Neuronal stem cell (in vitro differentiated cells): ENCODE data around the gene C5orf58.

Source experiments
- DNase-seq: peaks from one replicate; pipeline ENCODE4 v3.0.0-alpha.2; 2013; ENCODE audit warnings: low spot score
- H2AFZ ChIP-seq: one replicate; pipeline ENCODE4 v1.6.1; 2013; ENCODE audit warnings: mild to moderate bottlenecking, low read length, inconsistent platforms
- H2AK5ac ChIP-seq: 2 replicates; pipeline ENCODE4 v1.6.1; 2013; ENCODE audit warnings: low read depth, mild to moderate bottlenecking, inconsistent platforms, low read length, moderate library complexity, mixed read lengths
- H2BK120ac ChIP-seq: 2 replicates; pipeline ENCODE4 v1.6.1; 2013; ENCODE audit warnings: low read depth, mild to moderate bottlenecking, inconsistent platforms, low read length, moderate library complexity, mixed read lengths
- H2BK12ac ChIP-seq: one replicate; pipeline ENCODE4 v1.6.1; 2013; ENCODE audit warnings: low read length, inconsistent platforms
- H2BK15ac ChIP-seq: 2 replicates; pipeline ENCODE4 v1.6.1; 2013; ENCODE audit warnings: mild to moderate bottlenecking, low read length, inconsistent platforms, mixed read lengths
- H2BK5ac ChIP-seq: one replicate; pipeline ENCODE4 v1.6.1; 2013; ENCODE audit warnings: inconsistent platforms, mild to moderate bottlenecking, low read length, moderate library complexity
- H3K14ac ChIP-seq: one replicate; pipeline ENCODE4 v1.6.1; 2013; ENCODE audit warnings: low read length, inconsistent platforms
- H3K18ac ChIP-seq: 2 replicates; pipeline ENCODE4 v1.6.1; 2013; ENCODE audit warnings: low read length, inconsistent platforms
- H3K23ac ChIP-seq: 2 replicates; pipeline ENCODE4 v1.6.1; 2013; ENCODE audit warnings: low read depth, mild to moderate bottlenecking, mixed read lengths, low read length, inconsistent platforms; ENCODE audit not compliant: poor library complexity
- H3K27ac ChIP-seq: replicated peaks from 3 replicates; pipeline ENCODE4 v1.5.1; 2013; ENCODE audit warnings: low read length, inconsistent platforms
- H3K27me3 ChIP-seq, 3 experiments: 2 replicates each; pipeline ENCODE4 v1.6.1; 2013; ENCODE audit warnings: low read length in 3 of 3, mild to moderate bottlenecking in 2 of 3, inconsistent platforms in 1 of 3, low read depth in 1 of 3, mixed read lengths in 1 of 3, moderate library complexity in 1 of 3; ENCODE audit not compliant: control insufficient read depth in 3 of 3, insufficient read depth in 3 of 3
- H3K36me3 ChIP-seq, 2 donors: replicated peaks in 1 of 2; 2 replicates each; pipeline ENCODE4 v1.6.1; 2013; ENCODE audit warnings: low read length in 2 of 2; ENCODE audit not compliant: control insufficient read depth in 2 of 2, insufficient read depth in 2 of 2
- H3K4ac ChIP-seq: 2 replicates; pipeline ENCODE4 v1.6.1; 2013; ENCODE audit warnings: inconsistent platforms, mild to moderate bottlenecking, low read length, moderate library complexity
- H3K4me1 ChIP-seq, 2 donors: 1 replicate in 1 of 2; 2 replicates in 1 of 2; pipeline ENCODE4 v1.6.1; 2013; ENCODE audit warnings: low read length in 2 of 2, low read depth in 1 of 2; ENCODE audit not compliant: control insufficient read depth in 2 of 2, insufficient read depth in 1 of 2
- H3K4me2 ChIP-seq: one replicate; pipeline ENCODE4 v1.6.1; 2013; ENCODE audit warnings: mild to moderate bottlenecking, low read length, inconsistent platforms; ENCODE audit not compliant: insufficient read depth, poor library complexity, severe bottlenecking
- H3K4me3 ChIP-seq, 2 donors: 2 replicates each; pipeline ENCODE4 v1.5.1; 2013; ENCODE audit warnings: low read length in 2 of 2, mild to moderate bottlenecking in 2 of 2, inconsistent platforms in 1 of 2, moderate library complexity in 1 of 2
- H3K79me1 ChIP-seq: one replicate; pipeline ENCODE4 v1.6.1; 2013; ENCODE audit warnings: low read depth, mild to moderate bottlenecking, inconsistent platforms, low read length, moderate library complexity
- H3K9ac ChIP-seq: one replicate; pipeline ENCODE4 v1.6.1; 2013; ENCODE audit warnings: mild to moderate bottlenecking, low read depth, low read length, inconsistent platforms; ENCODE audit not compliant: poor library complexity
- H3K9me3 ChIP-seq, 2 donors: replicated peaks in 1 of 2; 2 replicates each; pipeline versions ENCODE3 to v1.6.1; 2013; ENCODE audit warnings: low read length in 2 of 2, mild to moderate bottlenecking in 2 of 2, inconsistent platforms in 1 of 2, low read depth in 1 of 2, mixed read lengths in 1 of 2, moderate library complexity in 1 of 2; ENCODE audit not compliant: control insufficient read depth in 2 of 2, insufficient read depth in 1 of 2
- H4K8ac ChIP-seq: one replicate; pipeline ENCODE4 v1.6.1; 2013; ENCODE audit warnings: low read depth, mild to moderate bottlenecking, inconsistent platforms, low read length, moderate library complexity
- H4K91ac ChIP-seq: one replicate; pipeline ENCODE4 v1.6.1; 2013; ENCODE audit warnings: low read length, low read depth, mild to moderate bottlenecking, inconsistent platforms; ENCODE audit not compliant: poor library complexity
- WGBS, 2 donors: extraction: QIAGEN DNeasy Blood & Tissue Kit; methylation state at CpG; one replicate each; pipeline ENCODE4 v1.1.7; 2013; ENCODE audit warnings: missing lambda C conversion rate in 2 of 2, mixed read lengths in 1 of 2; ENCODE audit not compliant: insufficient read length in 2 of 2, insufficient replicate concordance in 1 of 2; ENCODE audit errors: extremely low coverage in 2 of 2; 5-methylcytosine and 5-hydroxymethylcytosine counted together

The C5orf58 gene

GRCh38 chr5:170276140-170276539, 43.4 kb downstream of the C5orf58 start:
- H3K79me1 ChIP-seq: no peaks in the 10 kb centered on the region
- H3K4me3 ChIP-seq: no peak overlapping the region
- no peak overlapping the region for H2BK12ac ChIP-seq
- DNase-seq: no peak
- H4K91ac ChIP-seq: no peak overlapping the region
- no peak overlapping the region for H3K4me2 ChIP-seq
- H3K27me3 ChIP-seq: no peaks in the 10 kb centered on the region
- no peak overlapping the region for H3K18ac ChIP-seq
- H3K9ac ChIP-seq: no peak overlapping the region
- no peak overlapping the region for H3K27ac ChIP-seq
- no peak overlapping the region for H2BK15ac ChIP-seq
- no peak overlapping the region for H4K8ac ChIP-seq
- no peak overlapping the region for H3K4ac ChIP-seq
- no peak overlapping the region for H2AK5ac ChIP-seq
- H2AFZ ChIP-seq: no peak overlapping the region
- H3K14ac ChIP-seq: no peak overlapping the region
- no peaks in the 10 kb centered on the region for H3K36me3 ChIP-seq
- H2BK5ac ChIP-seq: no peak overlapping the region
- H3K23ac ChIP-seq: no peak overlapping the region
- H3K4me1 ChIP-seq: peaks cover 0 to 22% of the 10 kb centered on the region in 2 donors
- no CpG with 5 or more reads among the region's 2 CpGs for whole genome bisulfite sequencing, 2 donors
- H2BK120ac ChIP-seq: no peak overlapping the region
- H3K9me3 ChIP-seq: no peaks in the 10 kb centered on the region

- WGBS, 2 donors: no CpG with 5 or more reads among the region's 6 CpGs
- H3K36me3 ChIP-seq: no peaks in the 10 kb centered on the region
- no peaks in the 10 kb centered on the region for H3K9me3 ChIP-seq
- H3K9ac ChIP-seq: no peak overlapping the region
- peaks cover 0 to 22% of the 10 kb centered on the region in 2 donors for H3K4me1 ChIP-seq
- H3K4ac ChIP-seq: no peak overlapping the region
- H4K8ac ChIP-seq: no peak overlapping the region
- H3K23ac ChIP-seq: no peak overlapping the region
- no peak overlapping the region for H2BK120ac ChIP-seq
- H3K79me1 ChIP-seq: no peaks in the 10 kb centered on the region
- H3K4me3 ChIP-seq: no peak overlapping the region
- H3K27me3 ChIP-seq: no peaks in the 10 kb centered on the region
- peak overlapping the region; percentile 1 for H3K18ac ChIP-seq
- no peak overlapping the region for H2BK12ac ChIP-seq
- H2AK5ac ChIP-seq: no peak overlapping the region
- H2BK5ac ChIP-seq: no peak overlapping the region
- H2AFZ ChIP-seq: no peak overlapping the region
- H3K4me2 ChIP-seq: no peak overlapping the region
- no peak overlapping the region for H3K27ac ChIP-seq
- H3K14ac ChIP-seq: no peak overlapping the region
- no peak overlapping the region for H4K91ac ChIP-seq
- no peak for DNase-seq
- H2BK15ac ChIP-seq: no peak overlapping the region
Measured at GRCh38 chr5:170277867-170278281, 45.1 kb downstream of the C5orf58 start.

- H3K36me3 ChIP-seq: no peaks in the 10 kb centered on the region
- no peak for DNase-seq
- WGBS, 2 donors: no CpG with 5 or more reads among the region's 9 CpGs
- no peak overlapping the region for H2AFZ ChIP-seq
- no peak overlapping the region for H2BK5ac ChIP-seq
- H3K4me3 ChIP-seq: no peak overlapping the region
- H3K27ac ChIP-seq: no peak overlapping the region
- peak overlapping the region; percentile 15 for H3K18ac ChIP-seq
- H4K91ac ChIP-seq: no peak overlapping the region
- H2AK5ac ChIP-seq: peak overlapping the region; percentile 6
- H3K9ac ChIP-seq: no peak overlapping the region
- H3K79me1 ChIP-seq: no peaks in the 10 kb centered on the region
- H3K27me3 ChIP-seq: no peaks in the 10 kb centered on the region
- no peak overlapping the region for H3K4me2 ChIP-seq
- H3K14ac ChIP-seq: no peak overlapping the region
- H3K23ac ChIP-seq: no peak overlapping the region
- H3K4me1 ChIP-seq: peaks cover 0 to 22% of the 10 kb centered on the region in 2 donors
- H3K9me3 ChIP-seq: peaks cover 0 to 6% of the 10 kb centered on the region in 2 donors
- H4K8ac ChIP-seq: no peak overlapping the region
- H2BK12ac ChIP-seq: no peak overlapping the region
- no peak overlapping the region for H2BK120ac ChIP-seq
- no peak overlapping the region for H2BK15ac ChIP-seq
- no peak overlapping the region for H3K4ac ChIP-seq
Measured at GRCh38 chr5:170278611-170279458, 46.0 kb downstream of the C5orf58 start.

DNA sequence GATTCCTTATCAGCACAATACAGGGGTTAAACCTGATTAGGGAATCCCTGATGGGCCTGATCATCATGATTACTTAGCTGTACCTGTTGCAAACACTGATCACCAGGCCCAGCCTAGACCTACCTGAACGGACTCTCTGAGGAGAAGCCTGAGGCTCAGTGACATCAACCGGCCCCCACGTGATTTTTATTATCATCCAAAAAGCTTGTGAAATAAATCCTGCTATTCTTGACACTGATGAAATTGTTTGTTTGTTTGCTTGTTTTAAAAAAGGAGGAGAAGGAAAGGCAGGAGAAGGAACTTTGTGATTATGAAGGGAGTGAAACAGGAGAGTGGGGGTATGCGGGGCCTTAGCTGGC, 46.7 kb downstream of the C5orf58 start:
- H4K91ac ChIP-seq: no peak overlapping the region
- H3K14ac ChIP-seq: no peak overlapping the region
- no peak overlapping the region for H3K4me2 ChIP-seq
- no peaks in the 10 kb centered on the region for H3K27me3 ChIP-seq
- H3K4me1 ChIP-seq: peaks cover 0 to 19% of the 10 kb centered on the region in 2 donors
- H3K4me3 ChIP-seq: no peak overlapping the region
- H2BK15ac ChIP-seq: no peak overlapping the region
- no peak overlapping the region for H2BK12ac ChIP-seq
- no peaks in the 10 kb centered on the region for H3K79me1 ChIP-seq
- H3K18ac ChIP-seq: peak overlapping the region; percentile 15
- no peak overlapping the region for H4K8ac ChIP-seq
- H3K9ac ChIP-seq: no peak overlapping the region
- H2AFZ ChIP-seq: no peak overlapping the region
- no peak overlapping the region for H2BK5ac ChIP-seq
- no peaks in the 10 kb centered on the region for H3K36me3 ChIP-seq
- H3K4ac ChIP-seq: no peak overlapping the region
- WGBS, 2 donors: no CpG with 5 or more reads among the region's 4 CpGs
- DNase-seq: no peak
- no peak overlapping the region for H2BK120ac ChIP-seq
- no peak overlapping the region for H3K23ac ChIP-seq
- no peak overlapping the region for H2AK5ac ChIP-seq
- no peak overlapping the region for H3K27ac ChIP-seq
- H3K9me3 ChIP-seq: peaks cover 0 to 6% of the 10 kb centered on the region in 2 donors
